H1 (cell line): Measurements from ENCODE around the gene MYL6. TPM values are rescaled to one million over a fixed set of nuclear protein-coding genes. Genes with fewer than 3 reads are reported as not detected.

ENCODE experiments used
- CTCF ChIA-PET: fragments of 300-600 bp; sonication (Branson Sonifier 250); formaldehyde crosslinking; loops from one replicate; lab custom pipeline; 2021; ENCODE audit not compliant: partially characterized antibody; lab: Charles Lee
- POLR2A ChIA-PET: fragments of 300-600 bp; sonication (Branson Sonifier 250); formaldehyde crosslinking; loops from one replicate; lab custom pipeline; 2021; ENCODE audit warnings: inconsistent platforms; ENCODE audit not compliant: partially characterized antibody; lab: Charles Lee
- DNase-seq, 2 experiments: peaks; one replicate each; pipeline versions ENCODE4 v3.0.0 to v3.0.0-alpha.2; 2010 to 2022; ENCODE audit warnings: low spot score in 2 of 2, low read depth in 1 of 2, mixed read lengths in 1 of 2
- FAIRE-seq: peaks from 2 replicates; lab custom pipeline; 2011; peaks lifted over from hg19 to GRCh38; lab: Jason Lieb, UNC
- H2AFZ ChIP-seq: 2 replicates; pipeline ENCODE4 v1.8.1; 2012; ENCODE audit warnings: low read length, inconsistent platforms
- H2AK5ac ChIP-seq: 2 replicates; pipeline ENCODE4 v1.6.1; 2013; ENCODE audit warnings: low read depth, low read length
- H2BK120ac ChIP-seq: replicated peaks from 2 replicates; pipeline ENCODE3; 2013; ENCODE audit warnings: low read depth, low read length, inconsistent platforms
- H2BK12ac ChIP-seq: 2 replicates; pipeline ENCODE4 v1.6.1; 2013; ENCODE audit warnings: low read depth, low read length
- H2BK15ac ChIP-seq: 2 replicates; pipeline ENCODE4 v1.6.1; 2013; ENCODE audit warnings: low read length
- H2BK20ac ChIP-seq: 2 replicates; pipeline ENCODE4 v1.6.1; 2013; ENCODE audit warnings: low read length
- H2BK5ac ChIP-seq: 2 replicates; pipeline ENCODE4 v1.6.1; 2013; ENCODE audit warnings: low read depth, low read length
- H3K14ac ChIP-seq: 2 replicates; pipeline ENCODE4 v1.6.1; 2013; ENCODE audit warnings: inconsistent platforms; ENCODE audit not compliant: insufficient read length
- H3K18ac ChIP-seq: 2 replicates; pipeline ENCODE4 v1.6.1; 2013; ENCODE audit warnings: low read length; ENCODE audit errors: extremely low read depth
- H3K23ac ChIP-seq: 2 replicates; pipeline ENCODE4 v1.6.1; 2013; ENCODE audit warnings: inconsistent platforms; ENCODE audit not compliant: insufficient read length
- H3K23me2 ChIP-seq: 2 replicates; pipeline ENCODE4 v1.6.1; 2013; ENCODE audit warnings: low read depth, low read length
- H3K27ac ChIP-seq: 2 replicates; pipeline ENCODE4 v1.6.1; 2011; ENCODE audit warnings: low read depth, low read length, inconsistent platforms
- H3K27me3 ChIP-seq, 4 experiments: replicated peaks in 1 of 4; 1 replicate in 1 of 4; 2 replicates in 3 of 4; pipeline versions ENCODE4 v1.6.1 to v1.8.1; 2011 to 2013; ENCODE audit warnings: low read length in 3 of 4, mild to moderate bottlenecking in 3 of 4, inconsistent platforms in 2 of 4, mixed read lengths in 2 of 4, moderate library complexity in 1 of 4; ENCODE audit not compliant: control insufficient read depth in 3 of 4, insufficient read depth in 3 of 4; ENCODE audit errors: extremely low read depth in 1 of 4
- H3K36me3 ChIP-seq, 4 experiments: 2 replicates each; pipeline versions ENCODE4 v1.6.1 to v1.8.1; 2011 to 2013; ENCODE audit warnings: mild to moderate bottlenecking in 4 of 4, low read length in 3 of 4, moderate library complexity in 2 of 4, control low read depth in 1 of 4, inconsistent platforms in 1 of 4; ENCODE audit not compliant: insufficient read depth in 4 of 4, control insufficient read depth in 2 of 4
- H3K4ac ChIP-seq: replicated peaks from 2 replicates; pipeline ENCODE3; 2013; ENCODE audit warnings: low read length, low read depth, mixed read lengths, inconsistent platforms; ENCODE audit not compliant: insufficient read length
- H3K4me1 ChIP-seq, 4 experiments: replicated peaks in 1 of 4; 1 replicate in 1 of 4; 2 replicates in 3 of 4; pipeline versions ENCODE4 v1.6.1 to v1.8.1; 2011 to 2013; ENCODE audit warnings: low read length in 3 of 4, inconsistent platforms in 2 of 4, mixed read lengths in 1 of 4; ENCODE audit not compliant: insufficient read depth in 4 of 4, control insufficient read depth in 3 of 4
- H3K4me2 ChIP-seq, 2 experiments: 2 replicates each; pipeline versions ENCODE4 v1.6.1 to v1.8.1; 2011 to 2013; ENCODE audit warnings: low read depth in 2 of 2, low read length in 2 of 2, control low read depth in 1 of 2, inconsistent platforms in 1 of 2, mild to moderate bottlenecking in 1 of 2; ENCODE audit not compliant: insufficient read depth in 1 of 2
- H3K4me3 ChIP-seq, 4 experiments: fragments of 200-600, 300-600 bp in 1 of 4; sonication (generic), shearing (Covaris generic), sonication (Bioruptor Twin) in 1 of 4; 2 replicates each; pipeline versions ENCODE4 v1.5.1 to v1.8.1; 2011 to 2016; ENCODE audit warnings: low read length in 4 of 4, low read depth in 3 of 4, control low read depth in 2 of 4, inconsistent platforms in 2 of 4, mild to moderate bottlenecking in 2 of 4, mixed read lengths in 1 of 4, moderate library complexity in 1 of 4; ENCODE audit not compliant: insufficient read depth in 2 of 4; ENCODE audit errors: extremely low read depth in 1 of 4
- H3K56ac ChIP-seq: replicated peaks from 2 replicates; pipeline ENCODE3; 2013; ENCODE audit warnings: low read depth, mild to moderate bottlenecking, mixed read lengths, low read length, inconsistent platforms; ENCODE audit not compliant: insufficient read length
- H3K79me1 ChIP-seq: 2 replicates; pipeline ENCODE4 v1.6.1; 2013; ENCODE audit warnings: low read depth, low read length, control low read depth
- H3K79me2 ChIP-seq, 2 experiments: 2 replicates each; pipeline versions ENCODE4 v1.6.1 to v1.8.1; 2012 to 2013; ENCODE audit warnings: low read length in 2 of 2, mild to moderate bottlenecking in 2 of 2, inconsistent platforms in 1 of 2; ENCODE audit not compliant: insufficient read depth in 2 of 2, control insufficient read depth in 1 of 2
- H3K9ac ChIP-seq, 4 experiments: replicated peaks in 1 of 4; 1 replicate in 1 of 4; 2 replicates in 3 of 4; pipeline versions ENCODE4 v1.6.1 to v1.8.1; 2011 to 2013; ENCODE audit warnings: low read depth in 3 of 4, low read length in 3 of 4, control low read depth in 2 of 4, mild to moderate bottlenecking in 2 of 4, moderate library complexity in 2 of 4, inconsistent platforms in 1 of 4; ENCODE audit errors: extremely low read depth in 1 of 4
- H3K9me3 ChIP-seq, 2 experiments: 2 replicates each; pipeline versions ENCODE4 v1.6.1 to v1.8.1; 2012 to 2013; ENCODE audit warnings: mild to moderate bottlenecking in 2 of 2, moderate library complexity in 2 of 2, control low read depth in 1 of 2, inconsistent platforms in 1 of 2, low read depth in 1 of 2, low read length in 1 of 2, mixed read lengths in 1 of 2; ENCODE audit not compliant: insufficient read depth in 2 of 2
- H4K20me1 ChIP-seq, 2 experiments: replicated peaks in 1 of 2; 2 replicates each; pipeline versions ENCODE3 to v1.8.1; 2011 to 2013; ENCODE audit warnings: inconsistent platforms in 2 of 2, low read length in 2 of 2, mild to moderate bottlenecking in 1 of 2; ENCODE audit not compliant: insufficient read depth in 2 of 2, control insufficient read depth in 1 of 2
- H4K5ac ChIP-seq: 2 replicates; pipeline ENCODE4 v1.6.1; 2013; ENCODE audit warnings: low read length, low read depth, mixed read lengths, inconsistent platforms; ENCODE audit not compliant: insufficient read length
- H4K8ac ChIP-seq: 2 replicates; pipeline ENCODE4 v1.8.0; 2013; ENCODE audit warnings: mild to moderate bottlenecking, moderate library complexity, low read length, inconsistent platforms; ENCODE audit not compliant: insufficient read depth; ENCODE audit errors: extremely low read depth
- H4K91ac ChIP-seq: replicated peaks from 2 replicates; pipeline ENCODE3; 2013; ENCODE audit warnings: low read length, mixed read lengths, inconsistent platforms; ENCODE audit not compliant: insufficient read length
- CTCF ChIP-seq, 3 experiments: IDR thresholded peaks; 1 replicate in 2 of 3; 2 replicates in 1 of 3; pipeline versions ENCODE4 v1.5.1 to v1.6.1; 2011; ENCODE audit warnings: low read length in 3 of 3, mild to moderate bottlenecking in 3 of 3, inconsistent platforms in 2 of 3, low read depth in 1 of 3, moderate library complexity in 1 of 3; ENCODE audit not compliant: insufficient read depth in 1 of 3; ENCODE audit errors: control extremely low read depth in 1 of 3
- EZH2 ChIP-seq: fragments of 200-600 bp; sonication (generic); IDR thresholded peaks from 2 replicates; pipeline ENCODE4 v1.7.1; 2012; ENCODE audit warnings: low read depth, mild to moderate bottlenecking, moderate library complexity, low read length, inconsistent platforms; ENCODE audit not compliant: severe bottlenecking
- FOSL1 ChIP-seq: IDR thresholded peaks from 2 replicates; pipeline ENCODE4 v1.6.1; 2011; ENCODE audit warnings: mild to moderate bottlenecking, low read depth, low read length, moderate library complexity; ENCODE audit not compliant: insufficient read depth
- HDAC6 ChIP-seq: IDR thresholded peaks from one replicate; pipeline ENCODE4 v1.7.1; 2012; ENCODE audit warnings: low read depth, mild to moderate bottlenecking, inconsistent platforms, low read length, moderate library complexity
- POLR2AphosphoS5 ChIP-seq: IDR thresholded peaks from 2 replicates; pipeline ENCODE4 v1.6.1; 2011; ENCODE audit warnings: low read depth, low read length
- RBBP5 ChIP-seq: IDR thresholded peaks from 2 replicates; pipeline ENCODE4 v1.7.1; 2012; ENCODE audit warnings: low read depth, mild to moderate bottlenecking, inconsistent platforms, low read length, moderate library complexity, borderline replicate concordance
- RXRA ChIP-seq: IDR thresholded peaks from 2 replicates; pipeline ENCODE4 v1.6.1; 2011; ENCODE audit warnings: low read depth, mild to moderate bottlenecking, low read length, moderate library complexity; ENCODE audit not compliant: insufficient read depth
- WGBS, 2 experiments: shearing (Covaris generic) in 1 of 2; methylation state at CpG; one replicate each; pipeline versions ENCODE4 v1.1.6 to v1.1.7; 2013 to 2015; ENCODE audit warnings: low lambda C conversion rate in 2 of 2, mixed read lengths in 2 of 2, inconsistent platforms in 1 of 2, low coverage in 1 of 2, missing lambda C conversion rate in 1 of 2; ENCODE audit not compliant: insufficient replicate concordance in 2 of 2, insufficient coverage in 1 of 2, insufficient read length in 1 of 2; ENCODE audit errors: extremely low coverage in 1 of 2, missing lambda C conversion rate in 1 of 2; 5-methylcytosine and 5-hydroxymethylcytosine counted together
- polyA plus RNA-seq, 7 experiments: library from polyadenylated mRNA; depleted of rRNA in 3 of 7; stranded (reverse) in 5 of 7; unstranded in 2 of 7; fragments of >200 nt in 5 of 7; fragments of 200-250 nt in 2 of 7; gene quantifications; 1 replicate in 5 of 7; 2 replicates in 1 of 7; 4 replicates in 1 of 7; pipeline versions ENCODE4 v1.2.1 to v1.2.3, GENCODE V29; 2011 to 2013; ENCODE audit warnings: missing spikeins in 2 of 7, mixed read lengths in 2 of 7
- total RNA-seq: library from RNA; stranded (reverse); fragmentation: NEBNext Ultra II Directional; extraction: Animal tissue kit (Norgen Biotek cat#: 25700); gene quantifications from 2 replicates; pipeline ENCODE4 v1.2.1, GENCODE V29; 2021

The MYL6 gene
- total and polyA plus RNA-seq, 2 of the 8 experiments (the other 6 are each of a cell fraction or from before 2014, with no cell fraction given) = 1,130 to 2,279 TPM

DNA sequence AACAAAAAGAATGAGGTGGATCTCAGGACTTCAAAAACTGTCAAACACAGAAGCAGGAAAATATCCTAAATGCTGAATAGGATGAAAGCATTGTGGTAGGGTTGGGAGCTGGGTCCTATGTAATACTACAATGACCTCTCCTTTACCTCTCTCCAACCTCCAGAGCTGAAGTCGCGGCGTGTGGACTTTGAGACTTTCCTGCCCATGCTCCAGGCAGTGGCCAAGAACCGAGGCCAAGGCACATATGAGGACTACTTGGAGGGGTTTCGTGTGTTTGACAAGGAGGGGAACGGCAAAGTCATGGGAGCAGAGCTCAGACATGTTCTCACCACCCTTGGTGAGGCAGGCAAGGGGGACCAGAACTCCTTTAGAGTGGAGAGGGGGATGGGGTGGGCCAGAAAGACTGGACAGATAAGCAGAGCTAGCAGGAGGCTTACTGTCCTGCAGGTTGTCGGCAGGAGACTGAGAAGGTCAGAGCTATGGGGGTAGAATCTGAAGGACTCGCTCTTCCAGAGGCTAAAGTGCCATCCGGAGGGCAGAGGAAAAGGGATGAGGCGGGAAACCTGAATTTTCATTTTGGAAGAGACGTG is 2.8 kb upstream of the MYL6 start:
- Histone ChIP-seq H4K91ac (no peak overlapping the region), H2BK15ac (no peak overlapping the region), H3K56ac (no peak overlapping the region), H2AFZ (no peak overlapping the region), H2BK5ac (no peak overlapping the region), H3K9ac (no peak overlapping the region), H3K27me3 (no peaks in the 10 kb centered on the region), H3K79me1 (peaks cover 5% of the 10 kb centered on the region; the same call in 1 of the 2 replicates), H3K79me2 (peaks cover 3 to 28% of the 10 kb centered on the region in 2 experiments), H3K18ac (no peak overlapping the region), H2BK12ac (no peak overlapping the region), H3K14ac (no peak overlapping the region), H2BK120ac (no peak overlapping the region), H2AK5ac (no peak overlapping the region), H3K4ac (no peak overlapping the region), H3K4me3 (no peak overlapping the region), H3K27ac (no peak overlapping the region), H3K4me2 (no peak overlapping the region), H3K36me3 (peaks cover 10 to 25% (median 14%) of the 10 kb centered on the region in 4 experiments), H4K5ac (no peak overlapping the region), H3K23ac (no peak overlapping the region), H4K20me1 (peaks cover 7 to 12% of the 10 kb centered on the region in 2 experiments), H2BK20ac (no peak overlapping the region), H3K23me2 (peaks cover 24% of the 10 kb centered on the region), H4K8ac (no peak overlapping the region), H3K9me3 (no peaks in the 10 kb centered on the region), H3K4me1 (peaks cover 9 to 26% (median 18%) of the 10 kb centered on the region in 4 experiments)
- no peak for FAIRE-seq
- POLR2A ChIA-PET = interaction anchor here (0.6 to 15.6 kb wide), 9 partner anchors 8 to 294 kb away, joined by 3 to 656 read pairs (median 6); partner anchors contain the start of genes COQ10A, PA2G4, RNF41 and SMARCC2
- CTCF ChIA-PET = interaction anchor here (0.7 to 2.7 kb wide), 7 partner anchors 27 to 43 kb away, joined by 3 to 15 read pairs (median 4); partner anchors contain the start of genes ESYT1, SMARCC2 and ZC3H10
- WGBS, 2 experiments = 92% methylated on average over 11 of the region's 11 CpGs; no CpG with 5 or more reads in 1 of the 2 experiments
- DNase-seq = no peak
- TF ChIP-seq EZH2 (no peak), RBBP5 (no peak), HDAC6 (no peak), FOSL1 (no peak), POLR2AphosphoS5 (0 out of 2 replicates have a peak, but pooled peaks have one; percentile 4), CTCF (IDR thresholded peaks at IDR 0.05; ENCODE audit: control extremely low read depth in 1 of 3, insufficient read depth in 1 of 3, low read depth in 1 of 3, low read length in 3 of 3) (no peak), RXRA (no peak)
